Muscle of leg (tissue), 11 donors: ENCODE measurements around the gene C20orf204. TPM values are rescaled to one million over a fixed set of nuclear protein-coding genes. Genes with fewer than 3 reads are reported as not detected.

Experiments
- DNase-seq: peaks from one replicate; pipeline ENCODE4 v3.0.0; 2013
- H3K27ac ChIP-seq: one replicate; pipeline ENCODE4 v1.5.1; 2013; ENCODE audit warnings: mild to moderate bottlenecking, low read length, control low read depth
- H3K27me3 ChIP-seq: one replicate; pipeline ENCODE4 v1.6.1; 2013; ENCODE audit warnings: low read length; ENCODE audit not compliant: control insufficient read depth, insufficient read depth
- H3K36me3 ChIP-seq: one replicate; pipeline ENCODE4 v1.6.1; 2013; ENCODE audit warnings: low read length; ENCODE audit not compliant: control insufficient read depth, insufficient read depth
- H3K4me1 ChIP-seq: one replicate; pipeline ENCODE4 v1.6.1; 2013; ENCODE audit warnings: low read length; ENCODE audit not compliant: control insufficient read depth, insufficient read depth
- H3K4me3 ChIP-seq: one replicate; pipeline ENCODE4 v1.5.1; 2013; ENCODE audit warnings: low read length, control low read depth
- H3K9me3 ChIP-seq: replicated peaks from 2 replicates; pipeline ENCODE4 v1.6.1; 2013; ENCODE audit warnings: low read depth, low read length; ENCODE audit not compliant: control insufficient read depth
- WGBS: methylation state at CpG from one replicate; pipeline ENCODE4 v1.1.5; 2013; ENCODE audit warnings: missing lambda C conversion rate; ENCODE audit not compliant: insufficient coverage; 5-methylcytosine and 5-hydroxymethylcytosine counted together
- polyA plus RNA-seq, 8 donors: library from polyadenylated mRNA; unstranded; fragments of 120-200 nt; gene quantifications; one replicate each; pipeline versions ENCODE4 v1.2.1 to v1.2.3, GENCODE V29; 2013; ENCODE audit warnings: inconsistent platforms in 1 of 8, low replicate concordance in 1 of 8; ENCODE audit not compliant: insufficient read length in 8 of 8, insufficient read depth in 1 of 8
- total RNA-seq: library from RNA; stranded (reverse); fragments of 120-200 nt; gene quantifications from one replicate; pipeline ENCODE4 v1.2.4, GENCODE V29; 2013

C20orf204 gene
- total and polyA plus RNA-seq, 9 donors, result 0.52 to 1.5 (median 0.91) TPM

GRCh38 chr20:64056889-64057627 is 21.1 kb downstream of the C20orf204 start:
- H3K27me3 ChIP-seq, result peaks cover 25% of the 10 kb centered on the region
- H3K4me3 ChIP-seq, result no peak overlapping the region
- WGBS, result 47% methylated on average over 30 of the region's 39 CpGs
- peaks cover 43% of the 10 kb centered on the region for H3K4me1 ChIP-seq
- H3K36me3 ChIP-seq, result no peaks in the 10 kb centered on the region
- peak overlapping the region; percentile 67 for H3K27ac ChIP-seq
- H3K9me3 ChIP-seq, result no peaks in the 10 kb centered on the region
- DNase-seq, result no peak

GRCh38 chr20:64057628-64058498 is 21.9 kb downstream of the C20orf204 start:
- WGBS, result 34% methylated on average over 28 of the region's 33 CpGs
- Histone ChIP-seq H3K4me1 (peaks cover 44% of the 10 kb centered on the region), H3K27ac (peak overlapping the region; percentile 67), H3K9me3 (no peaks in the 10 kb centered on the region), H3K27me3 (peaks cover 17% of the 10 kb centered on the region), H3K4me3 (no peak overlapping the region), H3K36me3 (no peaks in the 10 kb centered on the region)
- DNase-seq, result peak; percentile 66

- DNase-seq, result no peak
- Histone ChIP-seq H3K4me3 (no peak overlapping the region), H3K36me3 (no peaks in the 10 kb centered on the region), H3K27me3 (peaks cover 14% of the 10 kb centered on the region), H3K9me3 (no peaks in the 10 kb centered on the region), H3K27ac (no peak overlapping the region), H3K4me1 (peaks cover 42% of the 10 kb centered on the region)
- WGBS, result 93% methylated on average over 9 of the region's 12 CpGs
Measured at GRCh38 chr20:64058536-64058935, 22.6 kb downstream of the C20orf204 start.

- Histone ChIP-seq H3K36me3 (no peaks in the 10 kb centered on the region), H3K27ac (peak overlapping the region; percentile 76), H3K9me3 (no peaks in the 10 kb centered on the region), H3K27me3 (peaks cover 10% of the 10 kb centered on the region), H3K4me1 (peaks cover 35% of the 10 kb centered on the region), H3K4me3 (peak overlapping the region; percentile 65)
- peak; percentile 29 for DNase-seq
- WGBS, result 38% methylated on average over 5 of the region's 5 CpGs
Measured at GRCh38 chr20:64062276-64062595, 26.3 kb downstream of the C20orf204 start.

- H3K9me3 ChIP-seq, result no peaks in the 10 kb centered on the region
- DNase-seq, result peak; percentile 99
- WGBS, result 3% methylated on average over 83 of the region's 85 CpGs
- H3K4me3 ChIP-seq, result peak within 1 kb of the TSS; percentile 87
- H3K27ac ChIP-seq, result peak within 1 kb of the TSS; percentile 76
- H3K27me3 ChIP-seq, result peaks cover 4% of the 10 kb centered on the region
- H3K4me1 ChIP-seq, result peaks cover 30% of the 10 kb centered on the region
- no peaks in the 10 kb centered on the region for H3K36me3 ChIP-seq
Measured at GRCh38 chr20:64062596-64063388, 26.8 kb downstream of the C20orf204 start, which contains the start of gene TCEA2. TSS of gene TCEA2 (plus strand) at chr20:64063198. CDS start at chr20:64063313, 115 bp downstream.

GRCh38 chr20:64063389-64064144 is 27.6 kb downstream of the C20orf204 start:
- H3K4me3 ChIP-seq, result peak overlapping the region; percentile 87
- peak; percentile 39 for DNase-seq
- peaks cover 1% of the 10 kb centered on the region for H3K27me3 ChIP-seq
- H3K4me1 ChIP-seq, result peaks cover 26% of the 10 kb centered on the region
- under 1% methylated on average over 50 of the region's 51 CpGs for WGBS
- H3K9me3 ChIP-seq, result no peaks in the 10 kb centered on the region
- H3K36me3 ChIP-seq, result peaks cover 4% of the 10 kb centered on the region
- peak overlapping the region; percentile 51 for H3K27ac ChIP-seq

- no peak overlapping the region for H3K27ac ChIP-seq
Measured at GRCh38 chr20:64064145-64064698, 28.2 kb downstream of the C20orf204 start.

GRCh38 chr20:64065062-64065973 is 29.3 kb downstream of the C20orf204 start:
- no peak overlapping the region for H3K4me3 ChIP-seq
- H3K4me1 ChIP-seq, result peaks cover 28% of the 10 kb centered on the region
- no peak overlapping the region for H3K27ac ChIP-seq
- WGBS, result 41% methylated on average over 26 of the region's 27 CpGs
- DNase-seq, result no peak
- no peaks in the 10 kb centered on the region for H3K27me3 ChIP-seq
- peaks cover 15% of the 10 kb centered on the region for H3K36me3 ChIP-seq
- H3K9me3 ChIP-seq, result no peaks in the 10 kb centered on the region

More at GRCh38 chr20:64064145-64064698, 28.2 kb downstream of the C20orf204 start:
- Histone ChIP-seq H3K9me3 (no peaks in the 10 kb centered on the region), H3K4me3 (peak overlapping the region; percentile 87), H3K36me3 (peaks cover 7% of the 10 kb centered on the region), H3K27me3 (no peaks in the 10 kb centered on the region), H3K4me1 (peaks cover 26% of the 10 kb centered on the region)
- no peak for DNase-seq
- WGBS, result 31% methylated on average over 3 of the region's 12 CpGs
